ENCODE results near the gene NFATC4. TPM values are rescaled to one million over a fixed set of nuclear protein-coding genes. Genes with fewer than 3 reads are reported as not detected.

NFATC4 gene
- total RNA-seq, 1 experiment from 2014 or later, result 7.6 TPM

GRCh38 chr14:24392325-24393091 is 24.5 kb downstream of the NFATC4 start:
- Histone ChIP-seq H2AFZ (ENCODE audit: low read depth, low read length, poor library complexity, severe bottlenecking) (peak overlapping the region; percentile 91), H3K36me3 (ENCODE audit: control insufficient read depth in 1 of 2, insufficient read depth in 2 of 2, low read length in 2 of 2) (no peaks in the 10 kb centered on the region), H3K27me3 (ENCODE audit: insufficient read depth, low read length) (no peaks in the 10 kb centered on the region), H3K4me2 (ENCODE audit: low read length) (peak overlapping the region; percentile 72), H3K4me1 (ENCODE audit: control insufficient read depth in 1 of 2, insufficient read depth in 2 of 2, low read length in 2 of 2) (peaks cover 20 to 29% of the 10 kb centered on the region in 2 experiments), H3K9me2 (ENCODE audit: insufficient read depth) (no peaks in the 10 kb centered on the region), H3K4me3 (replicated peaks in 1 of 2; ENCODE audit: low read depth in 1 of 2, low read length in 2 of 2) (peak overlapping the region; percentile 37 to 56), H4K20me1 (ENCODE audit: insufficient read depth) (no peaks in the 10 kb centered on the region), H3K9ac (ENCODE audit: low read length) (peak overlapping the region; percentile 55), H3K27ac (ENCODE audit: low read depth, low read length) (peak overlapping the region; percentile 74), H3K9me3 (ENCODE audit: control insufficient read depth in 1 of 2, insufficient read depth in 1 of 2, low read depth in 1 of 2, low read length in 2 of 2) (no peaks in the 10 kb centered on the region), H3K79me2 (ENCODE audit: insufficient read depth, low read length) (no peaks in the 10 kb centered on the region)
- intact Hi-C loops (cut with micrococcal nuclease), result loop anchor here (1.0 kb wide), 1 partner anchor 25 kb away; no protein-coding TSS in a partner anchor
- DNase-seq (ENCODE audit: low read depth, low spot score) (peak; percentile 62), ATAC-seq (peak; percentile 92)
- BruUV-seq (replicated peaks), result TSS peak; percentile 84
- ChIA-PET RAD21 (ENCODE audit: low non-redundant PET in 1 of 2, low total read pairs in 2 of 2, uncharacterized antibody in 2 of 2, unreplicated experiment in 2 of 2) (no interaction called here), POLR2A (interaction anchor here (1.0 kb wide), 1 partner anchor 39 kb away, joined by 6 read pairs; no protein-coding TSS in a partner anchor), CTCF (no interaction called here)
- peak; percentile 41; the same call in 1 of the 2 replicates for TF ChIP-seq POLR2AphosphoS5 (IDR thresholded peaks at IDR 0.05; ENCODE audit: low read depth, low read length)
- TF ChIP-seq ATF3 (IDR thresholded peaks at IDR 0.05), result no peak
- no peak for TF ChIP-seq ZFX (IDR thresholded peaks at IDR 0.05)
- no peak; the same call in 1 of the 2 replicates for TF ChIP-seq ELF1 (IDR thresholded peaks at IDR 0.05; ENCODE audit: borderline replicate concordance, low read depth)
- TF ChIP-seq CTCF (IDR thresholded peaks at IDR 0.05 in 2 of 3, conservative IDR thresholded peaks at IDR 0.05 in 1 of 3; ENCODE audit: borderline replicate concordance in 1 of 3, insufficient read depth in 1 of 3, low read depth in 2 of 3, low read length in 2 of 3), result peak; percentile 25 to 45 (median 26); a peak in 4 of 6 replicates
- peak; percentile 14; the same call in 1 of the 2 replicates for TF ChIP-seq JUND (IDR thresholded peaks at IDR 0.05)
- no peak for TF ChIP-seq SRF (IDR thresholded peaks at IDR 0.05; ENCODE audit: low read depth)
- peak; percentile 9 for TF ChIP-seq YY1 (IDR thresholded peaks at IDR 0.05; ENCODE audit: extremely low read depth, insufficient replicate concordance, low read depth, low read length)
- TF ChIP-seq SP1 (IDR thresholded peaks at IDR 0.05; ENCODE audit: low read depth), result peak; percentile 43
- TF ChIP-seq CEBPB (IDR thresholded peaks at IDR 0.05; ENCODE audit: low read depth), result peak; percentile 26; the same call in 1 of the 2 replicates
- peak; percentile 18; the same call in 1 of the 2 replicates for TF ChIP-seq CBX3 (IDR thresholded peaks at IDR 0.05; ENCODE audit: low read depth)
- TF ChIP-seq POLR2A (IDR thresholded peaks at IDR 0.05; ENCODE audit: borderline replicate concordance, extremely low read depth, insufficient read depth, insufficient read length), result no peak
- TF ChIP-seq TCF7L2 (IDR thresholded peaks at IDR 0.05; ENCODE audit: borderline replicate concordance, extremely low read depth, insufficient read depth, insufficient read length), result no peak
- no peak for TF ChIP-seq SIN3A (IDR thresholded peaks at IDR 0.05; ENCODE audit: low read depth)
- no peak for TF ChIP-seq ZNF274 (IDR thresholded peaks at IDR 0.05; ENCODE audit: low read depth, low read length)
